GM21515 (cell line): Measurements from ENCODE around the gene SV2C.
"Not testable (repeated sequence)": the region's sequence is repeated elsewhere in the genome, so short reads cannot be mapped to it uniquely, and the experiment has no call there.

Source experiments
- ATAC-seq: cut with Tn5 transposase; IDR thresholded peaks from one replicate; pipeline ENCODE4 v1.9.1; 2021; ENCODE audit not compliant: unreplicated experiment

Gene SV2C

GRCh38 chr5:76334574-76334973, 251.4 kb downstream of the SV2C start:
- ATAC-seq: no peak

- not testable (repeated sequence) for ATAC-seq
These were observed 252.3 kb downstream of the SV2C start for GRCh38 chr5:76335451-76335850.

GRCh38 chr5:76336253-76336809, 253.1 kb downstream of the SV2C start:
- not testable (repeated sequence) for ATAC-seq

- no peak for ATAC-seq
These were observed 254.8 kb downstream of the SV2C start for GRCh38 chr5:76337953-76338451.

GRCh38 chr5:76339919-76340318, 256.7 kb downstream of the SV2C start:
- ATAC-seq: no peak

GRCh38 chr5:76341651-76342334, 258.6 kb downstream of the SV2C start:
- ATAC-seq: no peak

GRCh38 chr5:76342474-76342873, 259.3 kb downstream of the SV2C start:
- no peak for ATAC-seq

- no peak for ATAC-seq
These were observed 262.4 kb downstream of the SV2C start for GRCh38 chr5:76345582-76345981.

- peak; percentile 25 for ATAC-seq
These were observed 268.0 kb downstream of the SV2C start for GRCh38 chr5:76351176-76351575.

GRCh38 chr5:76351577-76351976, 268.4 kb downstream of the SV2C start:
- ATAC-seq: peak; percentile 97

GRCh38 chr5:76356887-76357286, 273.7 kb downstream of the SV2C start:
- ATAC-seq: no peak

GRCh38 chr5:76363352-76364225, 280.4 kb downstream of the SV2C start:
- ATAC-seq: no peak

GRCh38 chr5:76364226-76364589, 281.0 kb downstream of the SV2C start:
- ATAC-seq: no peak

GRCh38 chr5:76365561-76365960, 282.4 kb downstream of the SV2C start:
- no peak for ATAC-seq

GRCh38 chr5:76366596-76366995, 283.4 kb downstream of the SV2C start:
- ATAC-seq: no peak

GRCh38 chr5:76367623-76368371, 284.6 kb downstream of the SV2C start:
- no peak for ATAC-seq

- ATAC-seq: no peak
These were observed 285.8 kb downstream of the SV2C start for GRCh38 chr5:76368941-76369340.

- ATAC-seq: not testable (repeated sequence)
These were observed 286.5 kb downstream of the SV2C start for GRCh38 chr5:76369668-76370067.

- no peak for ATAC-seq
These were observed 288.8 kb downstream of the SV2C start for GRCh38 chr5:76371960-76372322.

GRCh38 chr5:76372323-76373054, 289.3 kb downstream of the SV2C start:
- ATAC-seq: no peak
